Effector memory CD8-positive, alpha-beta T cell (primary cell): Measurements from ENCODE around the gene EFNA4.

Source experiments
- ATAC-seq: fragments of 150-1000 bp; cut with Tn5 transposase; replicated peaks from 2 replicates; pipeline ENCODE4 v1.10.0; 2021; ENCODE audit warnings: mild to moderate bottlenecking, moderate library complexity
- DNase-seq, 3 experiments: peaks; one replicate each; pipeline ENCODE4 v3.0.0; 2021
- H3K27ac Mint-ChIP-seq, 2 donors: one replicate each; pipeline ENCODE4 v1.8.0; 2022; ENCODE audit warnings: mild to moderate bottlenecking in 2 of 2, mixed read lengths in 2 of 2, moderate library complexity in 2 of 2
- H3K27me3 Mint-ChIP-seq, 2 donors: one replicate each; pipeline ENCODE4 v1.8.0; 2022; ENCODE audit warnings: mixed read lengths in 2 of 2
- H3K36me3 Mint-ChIP-seq: one replicate; pipeline ENCODE4 v1.8.0; 2022; ENCODE audit warnings: mild to moderate bottlenecking, moderate library complexity, mixed read lengths; ENCODE audit not compliant: insufficient read depth
- H3K4me1 Mint-ChIP-seq, 2 donors: one replicate each; pipeline ENCODE4 v1.8.0; 2022; ENCODE audit warnings: low read depth in 2 of 2, mixed read lengths in 2 of 2
- H3K4me3 Mint-ChIP-seq, 2 donors: one replicate each; pipeline ENCODE4 v1.8.0; 2022; ENCODE audit warnings: mild to moderate bottlenecking in 2 of 2, mixed read lengths in 2 of 2, moderate library complexity in 2 of 2
- H3K9me3 Mint-ChIP-seq, 2 donors: one replicate each; pipeline ENCODE4 v1.8.0; 2022; ENCODE audit warnings: mixed read lengths in 2 of 2

The EFNA4 gene

DNA sequence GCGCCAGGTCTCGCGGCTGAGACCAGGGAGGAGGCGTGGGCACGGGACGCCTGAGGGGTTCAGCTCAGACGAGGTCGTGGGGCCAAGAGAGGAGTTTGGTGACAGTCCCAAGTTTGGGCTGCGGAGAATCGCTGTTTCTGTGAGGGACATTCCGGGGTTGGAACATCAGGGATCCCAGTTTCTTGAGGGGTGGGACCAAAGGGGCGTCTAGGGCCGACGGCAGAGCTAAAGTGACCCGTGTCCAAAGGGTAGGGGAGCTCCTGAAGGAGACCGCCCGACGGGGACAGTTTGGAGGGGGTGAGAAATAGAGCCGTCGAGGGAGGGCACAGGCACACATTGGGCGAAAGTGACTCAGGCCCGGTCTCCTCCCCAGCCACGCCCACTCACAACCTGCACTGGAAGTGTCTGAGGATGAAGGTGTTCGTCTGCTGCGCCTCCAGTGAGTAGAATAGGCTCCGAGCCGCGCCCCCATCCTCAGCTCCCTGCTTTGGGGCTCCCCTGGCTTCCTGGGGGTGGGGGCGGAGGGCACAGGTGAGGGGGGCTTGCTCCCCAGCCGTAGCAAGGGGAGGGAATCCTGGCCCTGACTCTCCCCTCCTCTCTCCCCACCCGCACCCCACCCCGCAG is 22.1 kb downstream of the EFNA4 start:
- no peaks in the 10 kb centered on the region for H3K9me3 Mint-ChIP-seq
- peaks cover 32 to 34% of the 10 kb centered on the region in 2 donors for H3K4me1 Mint-ChIP-seq
- H3K4me3 Mint-ChIP-seq = peak overlapping the region; percentile 89 to 92
- peak; percentile 40 for ATAC-seq
- peak overlapping the region; percentile 91 to 94 for H3K27ac Mint-ChIP-seq
- peak; percentile 57 to 71 (median 60) for DNase-seq
- peaks cover 20% of the 10 kb centered on the region for H3K36me3 Mint-ChIP-seq
- peaks cover 31 to 38% of the 10 kb centered on the region in 2 donors for H3K27me3 Mint-ChIP-seq

DNA sequence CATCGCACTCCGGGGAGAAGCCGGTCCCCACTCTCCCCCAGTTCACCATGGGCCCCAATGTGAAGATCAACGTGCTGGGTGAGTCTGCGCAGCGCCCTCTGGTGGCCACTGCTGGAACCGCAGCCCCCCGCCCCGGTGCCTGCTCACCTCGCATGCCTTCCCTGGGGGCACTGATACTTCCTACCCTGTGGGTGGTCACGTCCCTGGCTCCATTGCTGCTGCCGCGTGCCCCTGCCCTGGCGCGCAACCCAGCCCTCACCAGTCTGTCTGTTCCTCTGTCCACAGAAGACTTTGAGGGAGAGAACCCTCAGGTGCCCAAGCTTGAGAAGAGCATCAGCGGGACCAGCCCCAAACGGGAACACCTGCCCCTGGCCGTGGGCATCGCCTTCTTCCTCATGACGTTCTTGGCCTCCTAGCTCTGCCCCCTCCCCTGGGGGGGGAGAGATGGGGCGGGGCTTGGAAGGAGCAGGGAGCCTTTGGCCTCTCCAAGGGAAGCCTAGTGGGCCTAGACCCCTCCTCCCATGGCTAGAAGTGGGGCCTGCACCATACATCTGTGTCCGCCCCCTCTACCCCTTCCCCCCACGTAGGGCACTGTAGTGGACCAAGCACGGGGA is 22.7 kb downstream of the EFNA4 start:
- DNase-seq (peak; percentile 81 to 85 (median 83)), ATAC-seq (peak; percentile 23)
- H3K27ac Mint-ChIP-seq = peak overlapping the region; percentile 91 to 94
- H3K9me3 Mint-ChIP-seq = no peaks in the 10 kb centered on the region
- peaks cover 29 to 36% of the 10 kb centered on the region in 2 donors for H3K27me3 Mint-ChIP-seq
- peak overlapping the region; percentile 89 to 92 for H3K4me3 Mint-ChIP-seq
- H3K4me1 Mint-ChIP-seq = peaks cover 31 to 35% of the 10 kb centered on the region in 2 donors
- H3K36me3 Mint-ChIP-seq = peaks cover 20% of the 10 kb centered on the region

DNA sequence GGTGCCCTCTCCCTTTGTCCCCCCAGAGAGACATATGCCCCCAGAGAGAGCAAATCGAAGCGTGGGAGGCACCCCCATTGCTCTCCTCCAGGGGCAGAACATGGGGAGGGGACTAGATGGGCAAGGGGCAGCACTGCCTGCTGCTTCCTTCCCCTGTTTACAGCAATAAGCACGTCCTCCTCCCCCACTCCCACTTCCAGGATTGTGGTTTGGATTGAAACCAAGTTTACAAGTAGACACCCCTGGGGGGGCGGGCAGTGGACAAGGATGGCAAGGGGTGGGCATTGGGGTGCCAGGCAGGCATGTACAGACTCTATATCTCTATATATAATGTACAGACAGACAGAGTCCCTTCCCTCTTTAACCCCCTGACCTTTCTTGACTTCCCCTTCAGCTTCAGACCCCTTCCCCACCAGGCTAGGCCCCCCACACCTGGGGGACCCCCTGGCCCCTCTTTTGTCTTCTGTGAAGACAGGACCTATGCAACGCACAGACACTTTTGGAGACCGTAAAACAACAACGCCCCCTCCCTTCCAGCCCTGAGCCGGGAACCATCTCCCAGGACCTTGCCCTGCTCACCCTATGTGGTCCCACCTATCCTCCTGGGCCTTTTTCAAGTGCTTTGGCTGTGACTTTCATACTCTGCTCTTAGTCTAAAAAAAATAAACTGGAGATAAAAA is 23.5 kb downstream of the EFNA4 start:
- ATAC-seq = no peak
- peaks cover 20% of the 10 kb centered on the region for H3K36me3 Mint-ChIP-seq
- H3K9me3 Mint-ChIP-seq = no peaks in the 10 kb centered on the region
- peak overlapping the region in 1 of 2 donors; percentile 49 for H3K4me3 Mint-ChIP-seq
- H3K27ac Mint-ChIP-seq = peak overlapping the region in 1 of 2 donors; percentile 94
- H3K4me1 Mint-ChIP-seq = peaks cover 25 to 31% of the 10 kb centered on the region in 2 donors
- H3K27me3 Mint-ChIP-seq = peaks cover 21 to 33% of the 10 kb centered on the region in 2 donors
- no peak for DNase-seq

DNA sequence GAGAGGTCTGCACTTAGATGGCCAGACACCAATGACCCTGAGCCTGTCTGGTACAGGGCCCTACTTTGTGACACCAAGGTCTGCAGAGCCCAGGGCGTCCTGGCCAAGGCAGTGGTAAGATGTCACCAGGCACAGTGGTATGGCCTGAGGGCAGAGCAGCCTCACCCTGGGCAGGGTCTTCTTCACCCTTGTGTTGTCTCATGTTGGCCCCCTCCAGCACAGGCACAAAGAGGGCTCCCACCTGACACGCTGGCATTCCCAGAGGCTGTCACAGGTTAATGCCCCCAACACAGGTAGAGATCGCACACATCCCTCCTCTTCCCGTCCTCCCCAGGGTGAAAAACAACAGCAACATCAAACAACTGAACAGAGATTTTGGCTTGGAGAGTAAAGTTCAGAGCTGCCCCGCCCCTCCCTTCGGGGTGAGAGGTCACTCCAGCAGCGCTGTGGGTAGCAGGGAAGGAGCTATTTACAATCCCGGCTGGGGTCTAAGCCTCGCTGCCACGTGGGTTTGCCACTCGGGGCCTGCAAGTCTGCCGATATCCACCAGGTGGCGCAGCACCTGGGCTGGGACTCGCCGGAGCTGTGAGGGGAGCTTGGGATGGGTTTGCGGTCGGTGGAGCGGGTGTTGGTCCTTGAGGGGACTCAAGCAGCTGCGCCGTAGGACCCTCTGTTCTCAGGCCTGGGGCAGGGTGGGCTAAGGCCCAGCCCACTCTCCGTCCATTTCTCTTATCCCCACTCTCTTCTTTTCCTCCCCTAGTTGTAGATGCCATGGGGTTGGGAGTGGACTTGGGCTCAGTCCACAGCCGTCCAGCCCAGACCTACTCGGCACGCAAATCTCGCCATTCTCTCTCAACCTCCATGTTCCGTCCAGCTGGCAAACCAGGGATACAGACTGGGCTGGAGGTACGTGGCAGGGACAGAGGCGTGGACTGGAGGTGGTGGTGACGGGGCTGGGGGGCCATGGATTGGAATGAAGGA is 27.8 kb downstream of the EFNA4 start:
- Mint-ChIP-seq H3K36me3 (peaks cover 6% of the 10 kb centered on the region), H3K27me3 (peaks cover 13 to 25% of the 10 kb centered on the region in 2 donors), H3K9me3 (no peaks in the 10 kb centered on the region), H3K27ac (no peak overlapping the region), H3K4me3 (no peak overlapping the region), H3K4me1 (peaks cover 1 to 3% of the 10 kb centered on the region in 2 donors)
- DNase-seq = peak; percentile 76 to 80 (median 77)
- peak; percentile 80 for ATAC-seq

DNA sequence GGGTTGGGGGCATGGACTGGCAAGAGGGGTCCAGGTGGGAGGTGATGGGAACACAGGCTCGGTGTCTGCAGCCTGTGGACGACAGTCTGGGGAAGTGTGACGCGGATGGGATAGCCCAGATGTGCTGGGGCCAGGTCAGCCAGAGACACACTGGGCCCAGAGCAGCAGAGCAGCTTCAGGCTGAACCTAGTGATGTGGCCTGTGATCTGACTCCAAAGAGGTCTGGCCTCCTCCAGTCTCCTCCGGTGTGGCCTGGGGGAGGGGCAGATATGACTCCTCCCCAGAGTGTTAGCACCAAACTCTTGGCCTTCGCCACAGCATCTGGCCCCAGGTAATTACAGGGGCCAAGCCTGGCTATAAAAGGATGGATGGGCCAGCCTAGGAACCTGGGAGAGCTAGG is 28.6 kb downstream of the EFNA4 start:
- ATAC-seq (no peak), DNase-seq (no peak)
- H3K36me3 Mint-ChIP-seq = peaks cover 4% of the 10 kb centered on the region
- H3K4me1 Mint-ChIP-seq = peaks cover 0 to 3% of the 10 kb centered on the region in 2 donors
- H3K27ac Mint-ChIP-seq = no peak overlapping the region
- H3K4me3 Mint-ChIP-seq = no peak overlapping the region
- H3K9me3 Mint-ChIP-seq = no peaks in the 10 kb centered on the region
- H3K27me3 Mint-ChIP-seq = peaks cover 13 to 31% of the 10 kb centered on the region in 2 donors

DNA sequence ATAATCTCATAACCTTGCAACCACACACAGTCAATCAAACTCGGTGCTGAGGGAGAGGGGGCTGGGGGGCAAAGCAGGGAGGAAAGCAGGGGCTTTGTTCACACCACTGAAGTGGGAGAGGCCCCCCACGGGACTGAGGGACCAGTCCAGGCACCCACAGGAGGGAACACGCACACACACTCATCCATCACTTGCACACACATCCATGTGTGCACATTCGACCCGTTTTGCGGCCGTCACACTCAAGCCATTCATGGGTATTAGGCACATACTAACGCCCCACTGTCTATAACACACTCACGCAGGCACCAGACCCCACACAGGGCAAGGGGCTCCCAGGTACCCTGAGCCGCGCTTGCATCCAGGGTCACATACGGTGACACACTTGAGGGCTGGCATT is 29.1 kb downstream of the EFNA4 start:
- Mint-ChIP-seq H3K4me3 (no peak overlapping the region), H3K9me3 (no peaks in the 10 kb centered on the region), H3K36me3 (peaks cover 4% of the 10 kb centered on the region), H3K27ac (no peak overlapping the region), H3K4me1 (peaks cover 0 to 3% of the 10 kb centered on the region in 2 donors), H3K27me3 (peaks cover 13 to 31% of the 10 kb centered on the region in 2 donors)
- no peak for ATAC-seq
- DNase-seq = no peak

DNA sequence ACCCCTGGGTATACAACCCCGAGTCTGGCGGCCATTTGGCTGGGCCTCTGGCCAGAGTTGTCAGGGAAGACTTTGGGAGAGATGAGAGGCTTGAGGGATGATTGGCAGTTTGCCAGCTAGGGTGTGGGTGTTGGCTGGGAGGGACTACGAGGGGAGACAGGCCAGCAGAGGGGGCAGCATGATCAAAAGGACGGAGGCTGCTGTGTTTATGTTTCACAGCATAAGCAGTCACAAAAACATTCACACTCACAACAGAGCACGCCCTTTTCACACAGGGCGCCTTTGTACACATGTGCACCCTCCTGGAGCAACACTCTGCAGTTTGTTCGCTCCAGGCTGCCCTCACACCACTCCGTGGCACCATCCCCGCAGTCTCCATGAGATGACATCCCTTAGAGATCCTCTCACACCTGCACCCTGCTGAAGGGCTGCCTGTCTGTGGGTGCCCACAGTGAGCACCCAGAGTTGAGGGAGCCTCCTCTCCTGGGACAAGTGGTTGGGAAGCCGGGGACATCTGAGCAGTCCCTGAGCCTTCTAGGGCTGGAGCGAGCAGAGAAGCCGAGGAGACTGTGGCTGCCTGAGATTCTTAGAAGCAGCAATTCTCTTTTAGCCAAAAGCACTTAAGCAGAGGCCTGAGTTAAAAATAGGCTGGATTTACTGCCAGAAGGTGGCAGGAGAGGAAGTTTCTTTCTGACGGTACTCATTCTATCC is 30.5 kb downstream of the EFNA4 start:
- H3K4me3 Mint-ChIP-seq = no peak overlapping the region
- DNase-seq = no peak
- ATAC-seq = peak; percentile 31
- H3K36me3 Mint-ChIP-seq = peaks cover 4% of the 10 kb centered on the region
- peaks cover 13 to 31% of the 10 kb centered on the region in 2 donors for H3K27me3 Mint-ChIP-seq
- no peak overlapping the region for H3K27ac Mint-ChIP-seq
- H3K4me1 Mint-ChIP-seq = peaks cover 0 to 3% of the 10 kb centered on the region in 2 donors
- H3K9me3 Mint-ChIP-seq = no peaks in the 10 kb centered on the region

DNA sequence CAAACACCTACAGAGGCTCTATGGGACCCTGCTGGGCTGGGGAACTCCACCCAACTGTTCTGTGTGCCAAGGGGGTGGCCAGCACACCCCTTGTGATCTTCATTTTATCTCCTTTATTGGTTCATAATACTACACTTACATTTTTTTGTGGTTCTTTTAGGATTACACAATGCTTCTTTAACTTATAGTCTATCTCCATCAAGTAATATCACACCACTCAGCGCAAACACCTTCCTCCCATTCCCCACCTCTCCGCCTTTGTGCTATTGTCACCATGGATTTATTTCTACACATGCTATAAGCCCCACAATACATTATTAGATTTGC is 31.0 kb downstream of the EFNA4 start:
- H3K27ac Mint-ChIP-seq = no peak overlapping the region
- peaks cover 0 to 3% of the 10 kb centered on the region in 2 donors for H3K4me1 Mint-ChIP-seq
- peaks cover 4% of the 10 kb centered on the region for H3K36me3 Mint-ChIP-seq
- no peaks in the 10 kb centered on the region for H3K9me3 Mint-ChIP-seq
- peaks cover 13 to 31% of the 10 kb centered on the region in 2 donors for H3K27me3 Mint-ChIP-seq
- DNase-seq = no peak
- no peak overlapping the region for H3K4me3 Mint-ChIP-seq
- ATAC-seq = no peak

DNA sequence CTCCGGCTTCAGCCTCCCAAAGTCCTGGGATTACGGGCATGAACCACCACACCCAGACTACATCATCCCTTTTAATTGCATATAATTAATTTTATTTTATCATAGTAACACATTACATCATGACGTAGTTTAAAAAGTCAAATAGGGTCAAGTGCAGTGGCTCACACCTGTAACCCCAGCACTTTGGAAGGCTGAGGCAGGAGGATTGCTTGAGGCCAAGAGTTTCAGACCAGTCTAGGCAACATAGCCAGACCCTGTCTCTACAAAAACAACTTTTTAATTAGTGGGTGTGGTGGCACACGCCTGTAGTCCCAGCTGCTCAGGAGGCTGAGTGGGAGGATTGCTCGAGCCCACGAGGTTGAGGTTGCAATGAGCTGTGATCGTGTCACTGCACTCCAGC is 35.8 kb downstream of the EFNA4 start:
- ATAC-seq = no peak
- Mint-ChIP-seq H3K27ac (no peak overlapping the region), H3K4me1 (no peaks in the 10 kb centered on the region), H3K9me3 (no peaks in the 10 kb centered on the region), H3K36me3 (no peaks in the 10 kb centered on the region), H3K27me3 (peaks cover 13 to 25% of the 10 kb centered on the region in 2 donors), H3K4me3 (no peak overlapping the region)
- DNase-seq = no peak

DNA sequence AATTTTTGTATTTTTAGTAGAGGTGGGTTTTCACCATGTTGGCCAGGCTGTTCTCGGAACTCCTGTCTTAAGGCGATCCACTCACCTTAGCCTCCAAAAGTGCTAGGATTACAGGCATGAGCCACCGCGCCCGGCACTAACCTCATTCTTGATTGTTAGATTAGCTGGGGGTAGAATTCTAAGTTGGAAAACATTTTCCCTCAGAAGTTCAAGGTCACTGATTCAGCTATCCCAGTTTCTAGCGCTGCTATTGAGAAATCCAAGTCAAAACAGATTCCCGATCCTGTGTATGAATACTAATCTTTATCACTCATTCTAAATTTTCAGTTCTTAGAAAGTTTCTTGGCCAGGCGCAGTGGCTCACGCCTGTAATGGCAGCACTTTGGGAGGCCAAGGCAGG is 39.8 kb downstream of the EFNA4 start:
- DNase-seq = no peak
- H3K4me1 Mint-ChIP-seq = no peaks in the 10 kb centered on the region
- no peak overlapping the region for H3K27ac Mint-ChIP-seq
- H3K27me3 Mint-ChIP-seq = peaks cover 9 to 10% of the 10 kb centered on the region in 2 donors
- H3K4me3 Mint-ChIP-seq = no peak overlapping the region
- no peak for ATAC-seq
- H3K36me3 Mint-ChIP-seq = peaks cover 3% of the 10 kb centered on the region
- H3K9me3 Mint-ChIP-seq = no peaks in the 10 kb centered on the region

DNA sequence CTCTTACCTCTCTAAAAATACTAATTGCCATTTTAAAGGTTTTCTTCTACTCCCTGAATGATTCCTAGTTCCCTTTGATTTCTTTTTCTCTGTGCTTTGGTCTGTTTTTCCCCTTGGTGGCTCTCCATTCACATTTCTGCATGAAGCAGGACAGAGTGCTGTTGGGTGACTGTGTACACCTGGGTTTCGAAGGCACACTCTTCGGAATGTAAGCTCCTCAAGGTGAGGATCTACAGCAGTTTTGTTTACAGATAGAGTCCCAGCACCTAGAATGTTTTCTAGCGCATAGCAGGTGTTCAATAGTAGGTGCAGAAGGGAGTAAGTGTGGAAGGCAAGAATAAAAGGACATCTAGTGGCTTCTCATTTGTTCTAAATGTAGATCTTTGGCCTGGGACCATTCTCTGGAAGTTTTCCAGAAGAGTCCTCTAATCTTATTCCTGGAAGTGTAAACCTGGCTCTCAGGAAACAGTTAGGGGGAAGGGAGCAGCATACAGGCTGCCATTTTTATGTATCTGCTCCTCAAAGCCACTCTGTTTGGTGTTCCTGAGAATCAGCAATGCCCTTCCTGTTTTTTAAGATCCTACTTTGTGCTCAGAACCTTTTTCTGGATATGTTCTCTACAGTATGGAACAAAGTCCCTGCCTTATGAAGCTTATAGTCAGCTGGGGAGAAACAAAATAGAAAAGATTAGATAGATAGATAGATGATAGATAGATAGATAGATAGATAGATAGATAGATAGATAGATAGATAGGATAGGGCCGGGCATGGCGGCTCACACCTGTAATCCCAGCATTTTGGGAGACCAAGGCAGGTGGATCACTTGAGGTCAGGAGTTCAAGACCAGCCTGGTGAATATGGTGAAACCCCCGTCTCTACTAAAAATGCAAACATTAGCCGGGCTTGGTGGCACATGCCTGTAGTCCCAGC is 41.3 kb downstream of the EFNA4 start:
- Mint-ChIP-seq H3K4me1 (no peaks in the 10 kb centered on the region), H3K4me3 (no peak overlapping the region), H3K27ac (no peak overlapping the region), H3K27me3 (peaks cover 10 to 13% of the 10 kb centered on the region in 2 donors), H3K36me3 (peaks cover 3% of the 10 kb centered on the region), H3K9me3 (no peaks in the 10 kb centered on the region)
- ATAC-seq (no peak), DNase-seq (no peak)

DNA sequence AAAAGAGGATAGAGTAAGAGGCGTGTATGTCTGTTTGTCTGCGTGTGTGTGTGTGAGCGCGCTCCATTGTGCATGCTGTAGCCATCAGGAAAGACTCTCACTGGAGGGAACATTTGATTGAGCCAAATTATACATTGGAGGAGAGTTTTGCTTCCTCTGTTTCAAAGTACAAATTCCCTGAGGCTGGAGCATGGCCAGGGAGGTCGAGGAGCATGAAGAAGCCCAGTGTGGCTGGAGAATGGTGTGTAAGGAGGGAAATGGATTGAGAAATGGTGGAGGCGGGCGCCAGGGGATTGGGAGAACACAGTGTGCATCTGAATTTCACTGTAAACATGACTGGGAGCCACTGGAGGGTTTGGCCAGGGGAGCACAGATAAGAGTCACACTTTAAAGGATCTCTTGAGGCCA is 42.1 kb downstream of the EFNA4 start:
- Mint-ChIP-seq H3K36me3 (peaks cover 3% of the 10 kb centered on the region), H3K4me1 (no peaks in the 10 kb centered on the region), H3K9me3 (no peaks in the 10 kb centered on the region), H3K27ac (peak overlapping the region in 1 of 2 donors; percentile 6), H3K27me3 (peaks cover 10 to 13% of the 10 kb centered on the region in 2 donors), H3K4me3 (no peak overlapping the region)
- DNase-seq (no peak), ATAC-seq (no peak)
